Stomach (tissue), 4 donors: ENCODE results near the gene CYTH1.

Experiments used
- EP300 ChIP-seq: sonication (generic); formaldehyde crosslinking; IDR thresholded peaks from one replicate; pipeline ENCODE4 v1.6.1; 2017; ENCODE audit warnings: antibody characterized with exemption
- POLR2AphosphoS5 ChIP-seq, 3 donors: sonication (generic); formaldehyde crosslinking; IDR thresholded peaks; one replicate each; pipeline ENCODE4 v1.6.1; 2016; ENCODE audit warnings: antibody characterized with exemption in 3 of 3

DNA sequence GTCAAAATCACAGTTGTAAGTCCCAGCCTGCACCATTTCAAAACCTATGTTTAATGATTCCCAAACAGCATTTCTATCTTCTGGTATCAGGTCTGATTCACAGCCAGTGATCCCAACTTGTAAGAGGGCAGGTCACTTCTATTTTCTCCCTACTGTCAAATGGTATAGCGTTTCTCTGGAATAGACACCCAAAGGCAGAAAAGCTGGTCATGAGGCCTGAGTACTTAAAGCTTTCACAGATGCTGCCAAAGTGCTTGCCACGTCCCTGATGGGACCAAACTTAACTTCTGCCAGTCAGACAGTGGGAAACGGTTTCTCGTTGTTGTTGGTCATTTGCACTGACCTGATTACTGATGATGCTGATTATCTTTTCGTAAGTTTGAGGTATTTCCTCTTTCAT, 43.4 kb downstream of the CYTH1 start:
- no peak for TF ChIP-seq EP300
- no peak for TF ChIP-seq POLR2AphosphoS5 (IDR thresholded peaks at IDR 0.05)
